Measurements from ENCODE around the gene CCND2.

GRCh38 chr12:4228122-4228580 lies 45.4 kb upstream of the CCND2 start:
- TF ChIP-seq CTCF (IDR thresholded peaks at IDR 0.05; ENCODE audit: poor library complexity, severe bottlenecking), result no peak
- no peak for TF ChIP-seq EP300 (conservative IDR thresholded peaks at IDR 0.05; ENCODE audit: poor library complexity, severe bottlenecking)
- TF ChIP-seq MXI1 (conservative IDR thresholded peaks at IDR 0.05; ENCODE audit: poor library complexity, severe bottlenecking), result no peak
- TF ChIP-seq EZH2 (IDR thresholded peaks at IDR 0.05; ENCODE audit: borderline replicate concordance, insufficient read depth, low read length, poor library complexity, severe bottlenecking), result no peak
- no peak for TF ChIP-seq POLR2AphosphoS5 (IDR thresholded peaks at IDR 0.05)
- no peak for TF ChIP-seq TAF1 (IDR thresholded peaks at IDR 0.05; ENCODE audit: low read depth)
- TF ChIP-seq REST (IDR thresholded peaks at IDR 0.05; ENCODE audit: borderline replicate concordance), result no peak

All from neural cell (in vitro differentiated cells).